Kidney (tissue), 14 donors: Measurements from ENCODE around the gene RECQL5. TPM values are rescaled to one million over a fixed set of nuclear protein-coding genes. Genes with fewer than 3 reads are reported as not detected.
A peak's percentile ranks its signal among the peaks of the same experiment; 100 is the strongest.

Source experiments
- DNase-seq, 5 donors: peaks; one replicate each; pipeline ENCODE4 v3.0.0-alpha.2; 2013 to 2020
- FAIRE-seq: peaks from 2 replicates; lab custom pipeline; 2012; peaks lifted over from hg19 to GRCh38; lab: Jason Lieb, UNC
- H3K27ac ChIP-seq, 2 donors: one replicate each; pipeline ENCODE4 v1.7.0; 2013; ENCODE audit warnings: low read depth in 2 of 2, low read length in 2 of 2, inconsistent platforms in 1 of 2
- H3K27me3 ChIP-seq: one replicate; pipeline ENCODE4 v1.7.1; 2013; ENCODE audit warnings: low read length, inconsistent platforms; ENCODE audit not compliant: control insufficient read depth, insufficient read depth
- H3K36me3 ChIP-seq, 3 donors: one replicate each; pipeline versions ENCODE4 v1.7.0 to v1.7.1; 2013; ENCODE audit warnings: low read length in 3 of 3, control low read depth in 1 of 3, inconsistent platforms in 1 of 3; ENCODE audit not compliant: insufficient read depth in 3 of 3, control insufficient read depth in 2 of 3
- H3K4me1 ChIP-seq, 3 donors: one replicate each; pipeline versions ENCODE4 v1.7.0 to v1.7.1; 2013; ENCODE audit warnings: low read length in 3 of 3, inconsistent platforms in 1 of 3, low read depth in 1 of 3; ENCODE audit not compliant: control insufficient read depth in 2 of 3, insufficient read depth in 2 of 3
- H3K4me3 ChIP-seq, 3 donors: one replicate each; pipeline versions ENCODE4 v1.7.0 to v1.8.1; 2013; ENCODE audit warnings: low read length in 3 of 3, control low read depth in 1 of 3, inconsistent platforms in 1 of 3
- H3K9ac ChIP-seq, 3 donors: one replicate each; pipeline versions ENCODE4 v1.7.0 to v1.7.1; 2013; ENCODE audit warnings: low read length in 3 of 3, control low read depth in 1 of 3, inconsistent platforms in 1 of 3
- H3K9me3 ChIP-seq, 3 donors: one replicate each; pipeline versions ENCODE4 v1.7.0 to v1.7.1; 2013; ENCODE audit warnings: low read length in 3 of 3, control low read depth in 1 of 3, inconsistent platforms in 1 of 3; ENCODE audit not compliant: control insufficient read depth in 2 of 3, insufficient read depth in 1 of 3
- intact Hi-C: fragments of 100-400 bp; cut with DNase I; formaldehyde crosslinking; loops from one replicate; pipeline ENCODE4 v1.11.1; 2022
- polyA plus RNA-seq: library from polyadenylated mRNA; stranded (reverse); fragments of 350-450 nt; fragmentation: Illumina TruSeq; extraction: RNeasy Lipid Tissue Mini Kit (QIAGEN cat#74804); gene quantifications from one replicate; pipeline ENCODE4 v1.2.3, GENCODE V29; 2014; ENCODE audit warnings: low read depth, low replicate concordance; ENCODE audit not compliant: insufficient read depth
- total RNA-seq: library from RNA; stranded (reverse); fragmentation: NEBNext Ultra II Directional; extraction: Animal tissue kit (Norgen Biotek cat#: 25700); gene quantifications from one replicate; pipeline ENCODE4 v1.2.1, GENCODE V29; 2021
- TF ChIP-seq, protein P1 (sequence below): IDR thresholded peaks from 3 replicates; pipeline ENCODE4 v1.5.1; 2012; ENCODE audit warnings: mild to moderate bottlenecking, moderate library complexity, borderline replicate concordance; ENCODE audit not compliant: insufficient read depth; ENCODE audit errors: extremely low read depth
- donor health status: control.
- donor health status: control.
- donor health status: control.
- donor health status: control.
- donor health status: control.
- donor health status: DM: yes; HTN: yes; CAD: no.
- donor health status: Normal renal cell carcinoma (clear cell type).

Gene RECQL5
- total and polyA plus RNA-seq, 2 donors from 2014 or later, result 40.0 to 51.6 TPM

DNA sequence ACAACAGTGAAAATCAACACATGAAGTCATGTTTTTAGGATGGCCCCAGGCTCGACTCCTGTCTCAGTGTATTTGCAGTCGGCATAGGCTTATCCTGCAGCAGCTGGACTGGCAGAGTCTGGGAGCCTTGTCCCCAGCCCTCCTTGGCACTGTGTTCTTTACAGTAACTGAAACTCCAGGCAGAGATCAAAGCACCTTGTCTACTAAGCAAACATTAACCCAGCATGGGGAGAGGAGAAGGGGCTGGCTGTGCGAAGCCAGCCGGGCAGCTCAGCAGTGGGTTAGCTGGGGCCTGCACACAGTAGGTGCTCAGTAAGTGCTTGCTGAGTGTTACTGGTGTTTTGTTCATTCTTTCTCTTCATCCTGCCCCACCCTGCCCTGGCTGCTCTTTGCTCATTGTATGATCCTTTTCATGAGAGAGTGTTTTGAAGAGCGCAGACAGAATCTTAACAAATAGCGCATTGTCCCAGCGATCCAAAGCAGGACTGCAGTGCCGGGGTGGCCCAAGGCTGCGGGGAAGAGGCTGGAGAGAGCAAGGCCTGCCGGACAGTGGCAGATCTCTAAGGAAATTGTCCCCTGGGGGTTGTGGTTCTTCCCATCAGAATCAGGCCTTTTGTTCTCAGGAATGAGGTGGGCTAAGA, 30.8 kb upstream of the RECQL5 start:
- H3K27me3 ChIP-seq, result no peaks in the 10 kb centered on the region
- H3K27ac ChIP-seq, result peak overlapping the region; percentile 90
- H3K9ac ChIP-seq, result peak overlapping the region in 1 of 3 donors; percentile 53
- DNase-seq (peak in 2 of 5 donors; percentile 22 to 23), FAIRE-seq (no peak)
- intact Hi-C loops, result no loop called here
- H3K4me3 ChIP-seq, result no peak overlapping the region
- TF ChIP-seq, protein P1, sequence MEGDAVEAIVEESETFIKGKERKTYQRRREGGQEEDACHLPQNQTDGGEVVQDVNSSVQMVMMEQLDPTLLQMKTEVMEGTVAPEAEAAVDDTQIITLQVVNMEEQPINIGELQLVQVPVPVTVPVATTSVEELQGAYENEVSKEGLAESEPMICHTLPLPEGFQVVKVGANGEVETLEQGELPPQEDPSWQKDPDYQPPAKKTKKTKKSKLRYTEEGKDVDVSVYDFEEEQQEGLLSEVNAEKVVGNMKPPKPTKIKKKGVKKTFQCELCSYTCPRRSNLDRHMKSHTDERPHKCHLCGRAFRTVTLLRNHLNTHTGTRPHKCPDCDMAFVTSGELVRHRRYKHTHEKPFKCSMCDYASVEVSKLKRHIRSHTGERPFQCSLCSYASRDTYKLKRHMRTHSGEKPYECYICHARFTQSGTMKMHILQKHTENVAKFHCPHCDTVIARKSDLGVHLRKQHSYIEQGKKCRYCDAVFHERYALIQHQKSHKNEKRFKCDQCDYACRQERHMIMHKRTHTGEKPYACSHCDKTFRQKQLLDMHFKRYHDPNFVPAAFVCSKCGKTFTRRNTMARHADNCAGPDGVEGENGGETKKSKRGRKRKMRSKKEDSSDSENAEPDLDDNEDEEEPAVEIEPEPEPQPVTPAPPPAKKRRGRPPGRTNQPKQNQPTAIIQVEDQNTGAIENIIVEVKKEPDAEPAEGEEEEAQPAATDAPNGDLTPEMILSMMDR, result no peak
- H3K9me3 ChIP-seq, result no peaks in the 10 kb centered on the region
- peaks cover 0 to 24% (median 12%) of the 10 kb centered on the region in 3 donors for H3K36me3 ChIP-seq
- H3K4me1 ChIP-seq, result peaks cover 0 to 27% (median 26%) of the 10 kb centered on the region in 3 donors

DNA sequence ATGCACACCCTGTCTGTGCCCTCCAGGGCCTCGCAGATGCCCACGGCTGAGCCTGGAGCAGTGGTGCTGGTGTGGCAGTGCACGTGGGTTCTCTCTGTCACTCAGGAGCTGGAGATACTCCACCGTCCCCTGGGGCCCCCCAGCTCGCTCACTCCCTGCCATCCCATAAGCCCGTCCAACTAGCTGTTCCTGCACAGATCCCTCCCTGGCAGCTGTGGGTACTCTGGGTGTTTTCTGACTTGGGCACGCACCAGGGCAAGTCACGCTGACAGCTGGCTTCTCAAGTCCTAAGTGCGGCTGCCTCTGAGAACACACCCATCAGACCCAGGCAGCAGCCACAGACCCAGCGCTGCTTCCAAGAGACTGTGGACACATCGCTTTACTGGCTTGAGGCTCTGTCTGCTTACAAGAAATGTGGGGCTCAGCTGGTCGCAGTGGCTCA, 28.9 kb upstream of the RECQL5 start:
- DNase-seq (peak in 1 of 5 donors; percentile 56), FAIRE-seq (no peak)
- Histone ChIP-seq H3K4me3 (no peak overlapping the region), H3K4me1 (peaks cover 0 to 27% (median 26%) of the 10 kb centered on the region in 3 donors), H3K27ac (no peak overlapping the region), H3K9me3 (no peaks in the 10 kb centered on the region), H3K27me3 (no peaks in the 10 kb centered on the region), H3K9ac (no peak overlapping the region), H3K36me3 (peaks cover 0 to 14% (median 7%) of the 10 kb centered on the region in 3 donors)
- intact Hi-C loops, result no loop called here
- TF ChIP-seq, protein P1, result no peak

DNA sequence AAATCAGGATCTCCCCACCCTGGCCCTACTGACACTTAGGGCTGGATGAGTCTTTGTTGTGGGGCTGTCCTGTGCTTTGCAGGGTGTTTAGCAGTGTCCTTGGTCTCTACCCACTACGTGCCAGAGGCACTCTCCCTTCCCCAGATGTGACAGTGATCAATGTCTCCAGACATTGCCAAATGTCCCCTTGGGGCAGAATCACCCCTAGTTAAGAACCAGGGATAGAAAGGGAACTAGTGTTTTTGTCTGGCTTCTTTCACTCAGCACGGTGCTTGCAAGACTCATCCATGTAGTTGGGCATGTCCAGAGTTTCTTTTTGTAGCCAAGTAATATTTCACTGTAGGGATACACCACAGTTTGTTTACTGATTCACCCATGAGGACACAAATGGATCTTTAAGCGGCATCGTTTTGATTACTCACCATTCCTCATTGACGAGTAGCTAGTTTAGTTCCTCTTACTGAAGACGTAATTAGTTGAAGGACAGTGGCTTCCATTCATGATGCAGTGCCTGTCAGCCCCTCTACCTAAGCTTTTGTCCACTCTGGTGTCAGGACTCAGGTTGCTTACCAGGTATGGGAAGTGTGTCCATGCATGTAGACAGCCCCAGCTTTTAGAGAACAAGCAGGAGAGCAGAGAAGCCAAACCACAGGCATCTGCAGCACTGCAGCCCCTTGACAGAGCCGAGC, 28.3 kb upstream of the RECQL5 start:
- peaks cover 0 to 12% (median 5%) of the 10 kb centered on the region in 3 donors for H3K36me3 ChIP-seq
- DNase-seq (no peak), FAIRE-seq (no peak)
- H3K4me1 ChIP-seq, result peaks cover 0 to 27% (median 23%) of the 10 kb centered on the region in 3 donors
- TF ChIP-seq, protein P1, result no peak
- intact Hi-C loops, result no loop called here
- H3K4me3 ChIP-seq, result no peak overlapping the region
- H3K27ac ChIP-seq, result no peak overlapping the region
- no peaks in the 10 kb centered on the region for H3K27me3 ChIP-seq
- no peaks in the 10 kb centered on the region for H3K9me3 ChIP-seq
- no peak overlapping the region for H3K9ac ChIP-seq
